ENCODE data around the gene TRIM28.

DNA sequence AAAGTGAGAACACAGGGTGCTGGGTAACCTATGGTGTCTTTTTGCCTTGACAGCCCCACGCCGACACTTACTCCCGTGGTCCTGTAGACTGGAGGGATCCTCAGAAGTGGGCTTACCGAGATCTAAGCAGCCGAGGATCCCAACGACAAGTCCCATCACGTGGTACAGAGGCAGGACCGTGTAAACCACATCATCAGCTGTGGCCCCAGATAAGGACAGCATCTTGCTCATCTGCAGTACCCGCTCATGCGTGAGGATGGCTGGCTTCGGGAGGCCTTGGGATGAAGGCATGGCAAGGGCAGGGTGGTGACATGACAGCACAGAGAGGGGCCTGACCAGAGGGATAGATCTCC, 34.2 kb upstream of the TRIM28 start:
- TF ChIP-seq, protein P1, sequence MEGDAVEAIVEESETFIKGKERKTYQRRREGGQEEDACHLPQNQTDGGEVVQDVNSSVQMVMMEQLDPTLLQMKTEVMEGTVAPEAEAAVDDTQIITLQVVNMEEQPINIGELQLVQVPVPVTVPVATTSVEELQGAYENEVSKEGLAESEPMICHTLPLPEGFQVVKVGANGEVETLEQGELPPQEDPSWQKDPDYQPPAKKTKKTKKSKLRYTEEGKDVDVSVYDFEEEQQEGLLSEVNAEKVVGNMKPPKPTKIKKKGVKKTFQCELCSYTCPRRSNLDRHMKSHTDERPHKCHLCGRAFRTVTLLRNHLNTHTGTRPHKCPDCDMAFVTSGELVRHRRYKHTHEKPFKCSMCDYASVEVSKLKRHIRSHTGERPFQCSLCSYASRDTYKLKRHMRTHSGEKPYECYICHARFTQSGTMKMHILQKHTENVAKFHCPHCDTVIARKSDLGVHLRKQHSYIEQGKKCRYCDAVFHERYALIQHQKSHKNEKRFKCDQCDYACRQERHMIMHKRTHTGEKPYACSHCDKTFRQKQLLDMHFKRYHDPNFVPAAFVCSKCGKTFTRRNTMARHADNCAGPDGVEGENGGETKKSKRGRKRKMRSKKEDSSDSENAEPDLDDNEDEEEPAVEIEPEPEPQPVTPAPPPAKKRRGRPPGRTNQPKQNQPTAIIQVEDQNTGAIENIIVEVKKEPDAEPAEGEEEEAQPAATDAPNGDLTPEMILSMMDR (IDR thresholded peaks at IDR 0.05 in 2 of 3, conservative IDR thresholded peaks at IDR 0.05 in 1 of 3; ENCODE audit: borderline replicate concordance in 1 of 3, insufficient read depth in 1 of 3, low read depth in 2 of 3, low read length in 2 of 3): no peak
- TF ChIP-seq POLR2A (IDR thresholded peaks at IDR 0.05; ENCODE audit: borderline replicate concordance, extremely low read depth, insufficient read depth, insufficient read length): no peak
- no peak for TF ChIP-seq CEBPB (IDR thresholded peaks at IDR 0.05; ENCODE audit: low read depth)
- TF ChIP-seq YY1 (IDR thresholded peaks at IDR 0.05; ENCODE audit: extremely low read depth, insufficient replicate concordance, low read depth, low read length): no peak
- no peak for TF ChIP-seq EZH2phosphoT487 (IDR thresholded peaks at IDR 0.05; ENCODE audit: borderline replicate concordance)
- TF ChIP-seq, protein P2, sequence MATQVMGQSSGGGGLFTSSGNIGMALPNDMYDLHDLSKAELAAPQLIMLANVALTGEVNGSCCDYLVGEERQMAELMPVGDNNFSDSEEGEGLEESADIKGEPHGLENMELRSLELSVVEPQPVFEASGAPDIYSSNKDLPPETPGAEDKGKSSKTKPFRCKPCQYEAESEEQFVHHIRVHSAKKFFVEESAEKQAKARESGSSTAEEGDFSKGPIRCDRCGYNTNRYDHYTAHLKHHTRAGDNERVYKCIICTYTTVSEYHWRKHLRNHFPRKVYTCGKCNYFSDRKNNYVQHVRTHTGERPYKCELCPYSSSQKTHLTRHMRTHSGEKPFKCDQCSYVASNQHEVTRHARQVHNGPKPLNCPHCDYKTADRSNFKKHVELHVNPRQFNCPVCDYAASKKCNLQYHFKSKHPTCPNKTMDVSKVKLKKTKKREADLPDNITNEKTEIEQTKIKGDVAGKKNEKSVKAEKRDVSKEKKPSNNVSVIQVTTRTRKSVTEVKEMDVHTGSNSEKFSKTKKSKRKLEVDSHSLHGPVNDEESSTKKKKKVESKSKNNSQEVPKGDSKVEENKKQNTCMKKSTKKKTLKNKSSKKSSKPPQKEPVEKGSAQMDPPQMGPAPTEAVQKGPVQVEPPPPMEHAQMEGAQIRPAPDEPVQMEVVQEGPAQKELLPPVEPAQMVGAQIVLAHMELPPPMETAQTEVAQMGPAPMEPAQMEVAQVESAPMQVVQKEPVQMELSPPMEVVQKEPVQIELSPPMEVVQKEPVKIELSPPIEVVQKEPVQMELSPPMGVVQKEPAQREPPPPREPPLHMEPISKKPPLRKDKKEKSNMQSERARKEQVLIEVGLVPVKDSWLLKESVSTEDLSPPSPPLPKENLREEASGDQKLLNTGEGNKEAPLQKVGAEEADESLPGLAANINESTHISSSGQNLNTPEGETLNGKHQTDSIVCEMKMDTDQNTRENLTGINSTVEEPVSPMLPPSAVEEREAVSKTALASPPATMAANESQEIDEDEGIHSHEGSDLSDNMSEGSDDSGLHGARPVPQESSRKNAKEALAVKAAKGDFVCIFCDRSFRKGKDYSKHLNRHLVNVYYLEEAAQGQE (IDR thresholded peaks at IDR 0.05; ENCODE audit: low read depth): no peak
- no peak for TF ChIP-seq ELF1 (IDR thresholded peaks at IDR 0.05; ENCODE audit: borderline replicate concordance, low read depth)

All from HCT116 (cell line).